Measurements from ENCODE around the gene CALM3. TPM values are rescaled to one million over a fixed set of nuclear protein-coding genes. Genes with fewer than 3 reads are reported as not detected.

CALM3 gene
- polyA plus RNA-seq, 1 of the 3 experiments (the other 2 are of a cell fraction): 495 TPM

DNA sequence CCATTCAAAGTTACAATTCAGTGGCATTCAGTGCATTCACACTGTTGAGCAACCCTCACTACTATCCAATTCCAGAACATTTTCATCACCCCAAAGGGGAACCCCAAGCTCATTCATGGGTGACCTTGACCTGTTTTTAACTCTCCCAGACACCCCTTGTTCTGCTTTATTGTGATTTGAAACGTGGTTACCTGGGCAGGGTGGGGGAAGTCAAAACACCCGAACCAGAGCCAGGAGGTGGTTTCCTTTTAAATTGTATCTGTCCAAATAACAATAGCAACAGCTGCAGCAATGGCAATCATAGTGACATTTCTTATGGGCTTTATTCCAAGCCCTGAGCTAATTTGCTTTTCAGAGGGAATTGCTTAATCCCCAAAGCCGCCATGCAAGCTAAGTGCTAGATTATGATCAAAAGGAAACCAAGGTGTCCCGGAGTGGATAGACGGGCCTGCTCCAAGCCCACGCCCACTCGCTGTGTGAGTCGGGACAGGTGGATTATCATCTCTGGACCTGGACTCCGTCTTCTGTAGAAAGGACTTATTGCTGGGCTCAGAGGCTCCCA lies 17.6 kb downstream of the CALM3 start (continued):
- no peak for TF ChIP-seq TAF1 (IDR thresholded peaks at IDR 0.05; ENCODE audit: borderline replicate concordance, low read depth, low read length)
- no peak for TF ChIP-seq FOXJ3 (CRISPR knock-in tag; IDR thresholded peaks at IDR 0.05)
- no peak for TF ChIP-seq RFX5 (IDR thresholded peaks at IDR 0.05; ENCODE audit: low read length)
- TF ChIP-seq RXRA (IDR thresholded peaks at IDR 0.05; ENCODE audit: borderline replicate concordance, low read depth): no peak

DNA sequence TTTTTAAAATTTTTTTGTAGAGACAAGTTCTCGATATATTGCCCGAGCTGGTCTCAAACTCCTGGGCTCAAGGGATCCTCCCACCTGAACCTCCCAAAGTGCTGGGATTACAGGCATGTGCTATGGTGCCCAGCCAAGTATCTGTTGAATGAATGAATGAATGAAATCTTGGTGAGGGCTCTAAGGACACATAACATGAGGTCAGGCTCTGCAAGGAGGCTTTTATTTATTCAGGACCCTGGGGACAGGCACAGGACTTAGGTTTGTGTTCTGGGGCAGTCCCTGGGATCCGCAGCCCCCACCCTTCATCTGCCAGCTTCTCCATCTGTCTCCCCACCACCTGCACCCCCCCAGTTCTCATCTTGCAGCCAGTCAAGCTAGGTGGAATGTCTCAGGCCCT lies 19.1 kb downstream of the CALM3 start:
- Histone ChIP-seq H3K4me1 (ENCODE audit: control insufficient read depth in 1 of 2, insufficient read depth in 2 of 2, low read depth in 1 of 2, low read length in 1 of 2) (peaks cover 10 to 62% of the 10 kb centered on the region in 2 experiments), H3K27ac (ENCODE audit: low read depth in 2 of 2, low read length in 1 of 2) (peak overlapping the region in 1 of 2 experiments; percentile 97; a peak in 2 of 4 replicates), H3K27me3 (ENCODE audit: insufficient read depth) (no peaks in the 10 kb centered on the region), H3K36me3 (replicated peaks in 1 of 2; ENCODE audit: control insufficient read depth in 1 of 2, insufficient read depth in 2 of 2, low read length in 1 of 2) (no peaks in the 10 kb centered on the region), H3K4me3 (ENCODE audit: low read depth in 2 of 2, low read length in 1 of 2) (peak overlapping the region in 1 of 2 experiments; percentile 52; a peak in 1 of 4 replicates), H3K9me2 (no peaks in the 10 kb centered on the region), H3K4me2 (no peak overlapping the region), H3K79me2 (ENCODE audit: insufficient read depth) (no peaks in the 10 kb centered on the region), H3K9ac (no peak overlapping the region), H3K9me3 (no peaks in the 10 kb centered on the region), H2AFZ (ENCODE audit: low read depth) (no peak overlapping the region), H4K20me1 (ENCODE audit: insufficient read depth) (no peaks in the 10 kb centered on the region), H3F3A (replicated peaks; ENCODE audit: insufficient read depth) (peaks cover 13% of the 10 kb centered on the region)
- DNase-seq: no peak
- no peak for TF ChIP-seq TCF12 (IDR thresholded peaks at IDR 0.05)
- TF ChIP-seq NRF1 (IDR thresholded peaks at IDR 0.05; ENCODE audit: low read depth, low read length): no peak
- no peak for TF ChIP-seq IRF3 (IDR thresholded peaks at IDR 0.05; ENCODE audit: low read depth, low read length)
- no peak for TF ChIP-seq EZH2phosphoT487 (IDR thresholded peaks at IDR 0.05; ENCODE audit: borderline replicate concordance, low read depth)
- no peak for TF ChIP-seq YY1 (IDR thresholded peaks at IDR 0.05; ENCODE audit: low read depth)
- TF ChIP-seq GATA2 (CRISPR knock-in tag; IDR thresholded peaks at IDR 0.05): no peak
- TF ChIP-seq SIN3A (IDR thresholded peaks at IDR 0.05; ENCODE audit: borderline replicate concordance, low read depth, low read length): no peak
- CTCF ChIA-PET: interaction anchor here (0.9 to 23.7 kb wide), 8 partner anchors 8 to 91 kb away, joined by 3 to 471 read pairs (median 4); partner anchors contain the start of genes CALM3 and DACT3
- POLR2A ChIA-PET: interaction anchor here (0.6 to 3.7 kb wide), 9 partner anchors 10 to 1099 kb away, joined by 3 to 100 read pairs (median 4); partner anchors contain the start of genes CALM3, DACT3, GNG8 and SLC1A5
- WGBS (ENCODE audit: low lambda C conversion rate): 71% methylated on average over 3 of the region's 3 CpGs

DNA sequence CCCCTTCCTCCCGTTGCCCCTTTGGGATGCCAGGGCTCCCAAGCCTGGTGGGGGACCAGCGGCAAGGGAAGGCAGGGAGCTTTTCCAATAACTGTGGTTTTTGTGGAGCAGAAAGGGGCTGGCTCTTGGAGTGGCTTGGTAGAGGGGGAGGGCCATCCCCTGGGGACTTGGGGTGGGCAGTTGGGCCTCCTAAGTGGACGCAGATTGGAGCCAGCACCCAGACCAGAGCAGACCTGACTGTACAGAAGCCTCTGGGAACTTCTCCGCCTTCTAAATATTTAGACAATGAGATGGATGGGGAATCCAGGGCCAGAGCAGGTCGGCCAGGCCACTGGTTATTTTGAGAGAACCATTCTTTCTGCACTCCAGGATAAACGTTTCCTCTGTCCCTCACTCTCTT lies 19.6 kb downstream of the CALM3 start:
- Histone ChIP-seq H3F3A (replicated peaks; ENCODE audit: insufficient read depth) (peaks cover 18% of the 10 kb centered on the region), H3K27me3 (ENCODE audit: insufficient read depth) (no peaks in the 10 kb centered on the region), H3K9ac (no peak overlapping the region), H3K4me2 (no peak overlapping the region), H4K20me1 (ENCODE audit: insufficient read depth) (no peaks in the 10 kb centered on the region), H3K79me2 (ENCODE audit: insufficient read depth) (no peaks in the 10 kb centered on the region), H3K9me3 (no peaks in the 10 kb centered on the region), H3K36me3 (replicated peaks in 1 of 2; ENCODE audit: control insufficient read depth in 1 of 2, insufficient read depth in 2 of 2, low read length in 1 of 2) (no peaks in the 10 kb centered on the region), H3K9me2 (no peaks in the 10 kb centered on the region), H3K4me3 (ENCODE audit: low read depth in 2 of 2, low read length in 1 of 2) (peak overlapping the region in 1 of 2 experiments; percentile 52; a peak in 2 of 4 replicates), H2AFZ (ENCODE audit: low read depth) (no peak overlapping the region), H3K27ac (ENCODE audit: low read depth in 2 of 2, low read length in 1 of 2) (peak overlapping the region in 1 of 2 experiments; percentile 97; a peak in 2 of 4 replicates), H3K4me1 (ENCODE audit: control insufficient read depth in 1 of 2, insufficient read depth in 2 of 2, low read depth in 1 of 2, low read length in 1 of 2) (peaks cover 15 to 67% of the 10 kb centered on the region in 2 experiments)
- ChIA-PET POLR2A (interaction anchor here (0.6 to 3.7 kb wide), 9 partner anchors 10 to 1099 kb away, joined by 3 to 100 read pairs (median 4); partner anchors contain the start of genes CALM3, DACT3, GNG8 and SLC1A5), CTCF (interaction anchor here (0.9 to 23.7 kb wide), 8 partner anchors 9 to 91 kb away, joined by 3 to 471 read pairs (median 4); partner anchors contain the start of genes CALM3 and DACT3)
- peak; percentile 82 for DNase-seq
- peak; percentile 42 for TF ChIP-seq CHD2 (IDR thresholded peaks at IDR 0.05; ENCODE audit: low read length, partially characterized antibody)
- TF ChIP-seq RAD21 (IDR thresholded peaks at IDR 0.05; ENCODE audit: low read length): no peak
- 0 out of 2 replicates have a peak, but pooled peaks have one; percentile 0 for TF ChIP-seq FOXJ3 (CRISPR knock-in tag; IDR thresholded peaks at IDR 0.05)
- TF ChIP-seq RCOR1 (IDR thresholded peaks at IDR 0.05; ENCODE audit: low read length): peak; percentile 48; the same call in 1 of the 2 replicates
- 65% methylated on average over 6 of the region's 6 CpGs for WGBS (ENCODE audit: low lambda C conversion rate)
